ENCODE measurements around the gene RCBTB2. TPM values are rescaled to one million over a fixed set of nuclear protein-coding genes. Genes with fewer than 3 reads are reported as not detected.
A peak's percentile ranks its signal among the peaks of the same experiment; 100 is the strongest.

The RCBTB2 gene
- total RNA-seq, 1 donor from 2014 or later = 25.2 TPM

DNA sequence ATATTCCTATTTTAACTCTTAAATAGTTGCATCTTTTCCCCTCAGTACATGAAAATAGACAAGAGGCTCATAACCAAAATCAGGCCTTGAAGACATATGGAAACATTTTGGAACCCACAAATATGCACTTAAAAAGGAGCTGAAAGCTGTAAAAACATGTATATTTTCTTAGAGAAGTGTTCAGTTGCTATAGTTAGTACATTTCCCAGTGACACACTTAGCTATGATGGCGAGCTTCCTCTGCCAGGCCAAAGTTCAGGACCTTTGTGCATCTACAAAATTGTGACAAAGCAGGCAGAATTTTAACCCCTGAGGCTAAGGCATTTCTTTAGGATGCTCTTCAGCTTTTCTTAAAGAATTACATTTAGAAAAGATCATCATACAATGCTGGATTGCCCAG is 54.5 kb downstream of the RCBTB2 start:
- peaks cover 28% of the 10 kb centered on the region for H3K36me3 Mint-ChIP-seq (ENCODE audit: low read depth)
- no peak overlapping the region for H3K27ac Mint-ChIP-seq (ENCODE audit: unreplicated experiment)
- DNase-seq (ENCODE audit: low read depth, low spot score) = peak; percentile 20
- no peaks in the 10 kb centered on the region for H3K27me3 Mint-ChIP-seq (ENCODE audit: low read depth)
- peaks cover 3% of the 10 kb centered on the region for H3K9me3 Mint-ChIP-seq
- H3K4me1 Mint-ChIP-seq = peaks cover 36% of the 10 kb centered on the region
- peak overlapping the region; percentile 79 for H3K4me3 Mint-ChIP-seq
- TF ChIP-seq, protein P1, sequence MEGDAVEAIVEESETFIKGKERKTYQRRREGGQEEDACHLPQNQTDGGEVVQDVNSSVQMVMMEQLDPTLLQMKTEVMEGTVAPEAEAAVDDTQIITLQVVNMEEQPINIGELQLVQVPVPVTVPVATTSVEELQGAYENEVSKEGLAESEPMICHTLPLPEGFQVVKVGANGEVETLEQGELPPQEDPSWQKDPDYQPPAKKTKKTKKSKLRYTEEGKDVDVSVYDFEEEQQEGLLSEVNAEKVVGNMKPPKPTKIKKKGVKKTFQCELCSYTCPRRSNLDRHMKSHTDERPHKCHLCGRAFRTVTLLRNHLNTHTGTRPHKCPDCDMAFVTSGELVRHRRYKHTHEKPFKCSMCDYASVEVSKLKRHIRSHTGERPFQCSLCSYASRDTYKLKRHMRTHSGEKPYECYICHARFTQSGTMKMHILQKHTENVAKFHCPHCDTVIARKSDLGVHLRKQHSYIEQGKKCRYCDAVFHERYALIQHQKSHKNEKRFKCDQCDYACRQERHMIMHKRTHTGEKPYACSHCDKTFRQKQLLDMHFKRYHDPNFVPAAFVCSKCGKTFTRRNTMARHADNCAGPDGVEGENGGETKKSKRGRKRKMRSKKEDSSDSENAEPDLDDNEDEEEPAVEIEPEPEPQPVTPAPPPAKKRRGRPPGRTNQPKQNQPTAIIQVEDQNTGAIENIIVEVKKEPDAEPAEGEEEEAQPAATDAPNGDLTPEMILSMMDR (conservative IDR thresholded peaks at IDR 0.05) = no peak

DNA sequence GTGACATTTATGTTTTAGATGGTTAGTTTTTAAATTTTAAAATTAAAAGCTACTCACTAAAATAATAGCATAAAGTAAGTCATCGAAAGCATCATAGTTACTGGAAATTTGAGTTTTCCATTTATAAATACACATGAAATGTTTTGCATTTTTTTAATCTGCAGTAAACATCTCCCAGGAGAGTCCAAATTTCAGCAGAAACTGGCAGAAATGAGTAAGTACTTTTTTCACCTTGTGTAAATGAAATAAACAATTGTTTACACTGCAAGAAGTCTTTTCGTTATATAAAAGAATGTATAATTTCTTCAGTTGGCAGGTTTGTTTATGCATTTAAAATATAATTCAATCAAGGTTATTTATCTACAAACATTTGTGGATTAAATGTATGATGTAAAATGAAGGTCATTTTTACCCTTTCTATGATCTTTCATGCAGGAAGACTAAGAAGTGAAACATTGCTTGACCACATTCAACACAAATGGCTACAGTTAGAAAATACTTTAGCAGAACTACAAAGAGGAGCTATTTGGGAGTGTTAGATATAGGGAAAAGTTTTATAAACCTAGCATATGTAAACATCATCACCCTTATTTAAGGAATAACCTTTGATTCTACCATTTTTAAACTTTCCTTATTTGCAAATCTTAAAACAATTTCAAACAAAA is 55.6 kb downstream of the RCBTB2 start:
- H3K9me3 Mint-ChIP-seq = peaks cover 3% of the 10 kb centered on the region
- peak overlapping the region; percentile 52 for H3K27ac Mint-ChIP-seq (ENCODE audit: unreplicated experiment)
- no peaks in the 10 kb centered on the region for H3K27me3 Mint-ChIP-seq (ENCODE audit: low read depth)
- H3K36me3 Mint-ChIP-seq (ENCODE audit: low read depth) = peaks cover 28% of the 10 kb centered on the region
- no peak for DNase-seq (ENCODE audit: low read depth, low spot score)
- H3K4me1 Mint-ChIP-seq = peaks cover 28% of the 10 kb centered on the region
- TF ChIP-seq, protein P1 (conservative IDR thresholded peaks at IDR 0.05) = no peak
- H3K4me3 Mint-ChIP-seq = no peak overlapping the region

DNA sequence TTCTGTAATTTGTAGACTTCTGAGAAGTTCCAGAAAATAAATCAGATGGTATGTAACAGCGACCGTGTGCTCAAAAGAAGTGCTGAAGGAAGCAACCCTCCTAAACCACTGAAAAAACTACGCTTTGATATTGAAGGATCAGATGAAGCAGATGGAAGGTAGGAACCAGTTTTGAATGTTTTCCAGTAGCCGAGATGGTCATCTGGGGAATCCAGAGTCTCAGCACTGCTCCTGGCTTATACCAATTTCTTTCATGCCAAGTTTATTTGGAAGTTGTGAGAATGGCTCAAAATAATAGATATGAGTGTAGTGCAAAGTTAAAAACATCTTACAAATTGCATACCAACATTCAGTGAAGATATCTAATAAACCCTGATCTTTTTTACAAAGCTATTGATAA is 56.2 kb downstream of the RCBTB2 start:
- Mint-ChIP-seq H3K27me3 (ENCODE audit: low read depth) (no peaks in the 10 kb centered on the region), H3K27ac (ENCODE audit: unreplicated experiment) (no peak overlapping the region), H3K9me3 (peaks cover 3% of the 10 kb centered on the region), H3K4me3 (no peak overlapping the region), H3K36me3 (ENCODE audit: low read depth) (peaks cover 32% of the 10 kb centered on the region), H3K4me1 (peaks cover 27% of the 10 kb centered on the region)
- TF ChIP-seq, protein P1 (conservative IDR thresholded peaks at IDR 0.05) = no peak
- DNase-seq (ENCODE audit: low read depth, low spot score) = no peak

DNA sequence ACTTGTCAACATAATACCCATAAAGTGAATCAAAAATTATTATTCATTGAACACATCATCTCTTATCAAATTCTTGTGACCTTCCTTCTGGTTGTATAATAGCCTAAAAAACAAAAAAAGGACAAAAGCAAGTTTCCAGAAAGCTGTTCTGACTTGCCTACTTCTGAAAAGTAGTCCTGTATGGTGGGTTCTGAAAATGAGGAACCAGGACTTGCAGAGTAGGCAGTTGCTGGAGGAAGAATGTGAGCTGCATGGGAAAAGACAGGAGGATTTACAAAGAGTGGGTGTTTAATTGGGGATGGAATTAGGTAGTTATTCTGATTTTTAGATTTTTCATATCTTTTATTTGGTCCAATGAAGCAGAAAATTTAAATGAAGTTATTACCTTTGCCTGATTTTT is 56.7 kb downstream of the RCBTB2 start:
- H3K9me3 Mint-ChIP-seq = peaks cover 3% of the 10 kb centered on the region
- H3K27me3 Mint-ChIP-seq (ENCODE audit: low read depth) = no peaks in the 10 kb centered on the region
- DNase-seq (ENCODE audit: low read depth, low spot score) = no peak
- peaks cover 27% of the 10 kb centered on the region for H3K4me1 Mint-ChIP-seq
- H3K27ac Mint-ChIP-seq (ENCODE audit: unreplicated experiment) = no peak overlapping the region
- no peak overlapping the region for H3K4me3 Mint-ChIP-seq
- TF ChIP-seq, protein P1 (conservative IDR thresholded peaks at IDR 0.05) = no peak
- peaks cover 35% of the 10 kb centered on the region for H3K36me3 Mint-ChIP-seq (ENCODE audit: low read depth)

DNA sequence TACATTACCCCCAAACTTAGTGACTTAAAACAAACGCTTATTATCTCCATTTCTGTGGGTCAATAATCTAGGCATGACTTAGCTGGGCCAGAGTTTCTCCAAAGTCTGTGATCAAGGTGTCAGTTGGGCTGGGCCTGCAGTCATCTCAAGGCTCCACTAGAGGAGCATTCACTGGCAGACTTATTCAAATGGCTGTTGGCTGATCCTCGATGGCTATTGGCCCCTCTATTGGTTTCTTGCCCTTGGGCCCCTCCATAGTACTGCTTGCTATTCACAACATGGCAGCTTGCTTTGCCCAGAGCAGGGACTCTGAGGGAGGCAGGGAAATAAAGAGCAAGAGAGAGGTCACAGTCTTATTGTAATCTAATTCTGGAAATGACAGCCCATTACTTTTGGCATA is 57.6 kb downstream of the RCBTB2 start:
- no peak for DNase-seq (ENCODE audit: low read depth, low spot score)
- H3K4me1 Mint-ChIP-seq = peaks cover 27% of the 10 kb centered on the region
- H3K36me3 Mint-ChIP-seq (ENCODE audit: low read depth) = peaks cover 35% of the 10 kb centered on the region
- H3K27ac Mint-ChIP-seq (ENCODE audit: unreplicated experiment) = no peak overlapping the region
- H3K27me3 Mint-ChIP-seq (ENCODE audit: low read depth) = no peaks in the 10 kb centered on the region
- H3K9me3 Mint-ChIP-seq = peaks cover 3% of the 10 kb centered on the region
- no peak overlapping the region for H3K4me3 Mint-ChIP-seq
- TF ChIP-seq, protein P1 (conservative IDR thresholded peaks at IDR 0.05) = no peak
